GM12878 (cell line): ENCODE measurements around the gene TMEM138.

Experiments
- CHD2 ChIP-seq: IDR thresholded peaks from 2 replicates; pipeline ENCODE4 v1.6.1; 2011; ENCODE audit warnings: low read depth, low read length, improper control_type of control experiment, borderline replicate concordance
- NR2C1 ChIP-seq: fragments of 450-650 bp; IDR thresholded peaks from 2 replicates; pipeline ENCODE4 v1.6.1; 2017; ENCODE audit warnings: antibody characterized with exemption, mild to moderate bottlenecking, moderate library complexity
- PAX5 ChIP-seq: IDR thresholded peaks from 2 replicates; pipeline ENCODE4 v1.6.1; 2011; ENCODE audit warnings: low read depth, low read length, borderline replicate concordance
- POLR2AphosphoS5 ChIP-seq: IDR thresholded peaks from 2 replicates; pipeline ENCODE4 v1.6.1; 2011; ENCODE audit warnings: mild to moderate bottlenecking, low read length, inconsistent platforms
- SIN3A ChIP-seq: IDR thresholded peaks from 2 replicates; pipeline ENCODE4 v1.6.1; 2012; ENCODE audit warnings: low read depth, low read length, improper control_type of control experiment
- SIX5 ChIP-seq: IDR thresholded peaks from 2 replicates; pipeline ENCODE4 v1.6.1; 2011; ENCODE audit warnings: mild to moderate bottlenecking, low read depth, low read length, moderate library complexity; ENCODE audit not compliant: severe bottlenecking
- TF ChIP-seq, protein P1 (sequence below): IDR thresholded peaks from 2 replicates; pipeline ENCODE4 v1.6.1; 2011; ENCODE audit warnings: borderline replicate concordance, low read depth, mild to moderate bottlenecking, moderate library complexity, mixed read lengths, low read length; ENCODE audit not compliant: insufficient read depth; ENCODE audit errors: extremely low read length
- TF ChIP-seq, protein P2 (sequence below): IDR thresholded peaks from 2 replicates; pipeline ENCODE4 v1.6.1; 2012; ENCODE audit warnings: mild to moderate bottlenecking, low read depth, low read length
- TF ChIP-seq, protein P3 (sequence below), 3 experiments: IDR thresholded peaks in 2 of 3; conservative IDR thresholded peaks in 1 of 3; 2 replicates each; pipeline ENCODE4 v1.5.1; 2011; ENCODE audit warnings: low read depth in 3 of 3, low read length in 3 of 3, mild to moderate bottlenecking in 3 of 3, control low read depth in 2 of 3, moderate library complexity in 2 of 3, inconsistent platforms in 1 of 3, mixed read lengths in 1 of 3; ENCODE audit not compliant: control insufficient read depth in 2 of 3, insufficient read depth in 1 of 3; ENCODE audit errors: extremely low read depth in 1 of 3

DNA sequence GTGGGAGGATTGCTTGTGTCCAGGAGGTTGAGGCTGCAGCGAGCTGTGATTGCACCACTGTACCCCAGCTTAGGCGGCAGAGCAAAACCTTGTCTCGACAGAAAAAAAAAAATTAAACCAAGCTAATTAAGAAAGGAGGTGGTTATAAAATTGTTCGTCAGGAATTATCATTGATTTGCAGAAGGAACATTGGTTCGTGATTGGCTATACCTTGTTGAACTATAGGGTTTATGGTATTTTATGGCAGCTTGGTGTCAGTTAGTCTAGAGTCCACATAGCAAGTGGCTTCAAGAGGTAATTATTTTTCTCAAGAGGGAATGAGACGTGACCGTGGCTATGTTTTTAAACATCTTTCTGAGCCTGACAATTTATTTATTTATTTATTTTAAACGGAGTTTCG lies 18.7 kb downstream of the TMEM138 start:
- TF ChIP-seq SIN3A (no peak), PAX5 (no peak), POLR2AphosphoS5 (no peak), SIX5 (no peak), NR2C1 (no peak), CHD2 (no peak)
- TF ChIP-seq, protein P1, sequence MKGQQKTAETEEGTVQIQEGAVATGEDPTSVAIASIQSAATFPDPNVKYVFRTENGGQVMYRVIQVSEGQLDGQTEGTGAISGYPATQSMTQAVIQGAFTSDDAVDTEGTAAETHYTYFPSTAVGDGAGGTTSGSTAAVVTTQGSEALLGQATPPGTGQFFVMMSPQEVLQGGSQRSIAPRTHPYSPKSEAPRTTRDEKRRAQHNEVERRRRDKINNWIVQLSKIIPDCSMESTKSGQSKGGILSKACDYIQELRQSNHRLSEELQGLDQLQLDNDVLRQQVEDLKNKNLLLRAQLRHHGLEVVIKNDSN, result no peak
- TF ChIP-seq, protein P2, sequence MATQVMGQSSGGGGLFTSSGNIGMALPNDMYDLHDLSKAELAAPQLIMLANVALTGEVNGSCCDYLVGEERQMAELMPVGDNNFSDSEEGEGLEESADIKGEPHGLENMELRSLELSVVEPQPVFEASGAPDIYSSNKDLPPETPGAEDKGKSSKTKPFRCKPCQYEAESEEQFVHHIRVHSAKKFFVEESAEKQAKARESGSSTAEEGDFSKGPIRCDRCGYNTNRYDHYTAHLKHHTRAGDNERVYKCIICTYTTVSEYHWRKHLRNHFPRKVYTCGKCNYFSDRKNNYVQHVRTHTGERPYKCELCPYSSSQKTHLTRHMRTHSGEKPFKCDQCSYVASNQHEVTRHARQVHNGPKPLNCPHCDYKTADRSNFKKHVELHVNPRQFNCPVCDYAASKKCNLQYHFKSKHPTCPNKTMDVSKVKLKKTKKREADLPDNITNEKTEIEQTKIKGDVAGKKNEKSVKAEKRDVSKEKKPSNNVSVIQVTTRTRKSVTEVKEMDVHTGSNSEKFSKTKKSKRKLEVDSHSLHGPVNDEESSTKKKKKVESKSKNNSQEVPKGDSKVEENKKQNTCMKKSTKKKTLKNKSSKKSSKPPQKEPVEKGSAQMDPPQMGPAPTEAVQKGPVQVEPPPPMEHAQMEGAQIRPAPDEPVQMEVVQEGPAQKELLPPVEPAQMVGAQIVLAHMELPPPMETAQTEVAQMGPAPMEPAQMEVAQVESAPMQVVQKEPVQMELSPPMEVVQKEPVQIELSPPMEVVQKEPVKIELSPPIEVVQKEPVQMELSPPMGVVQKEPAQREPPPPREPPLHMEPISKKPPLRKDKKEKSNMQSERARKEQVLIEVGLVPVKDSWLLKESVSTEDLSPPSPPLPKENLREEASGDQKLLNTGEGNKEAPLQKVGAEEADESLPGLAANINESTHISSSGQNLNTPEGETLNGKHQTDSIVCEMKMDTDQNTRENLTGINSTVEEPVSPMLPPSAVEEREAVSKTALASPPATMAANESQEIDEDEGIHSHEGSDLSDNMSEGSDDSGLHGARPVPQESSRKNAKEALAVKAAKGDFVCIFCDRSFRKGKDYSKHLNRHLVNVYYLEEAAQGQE, result no peak
- TF ChIP-seq, protein P3, sequence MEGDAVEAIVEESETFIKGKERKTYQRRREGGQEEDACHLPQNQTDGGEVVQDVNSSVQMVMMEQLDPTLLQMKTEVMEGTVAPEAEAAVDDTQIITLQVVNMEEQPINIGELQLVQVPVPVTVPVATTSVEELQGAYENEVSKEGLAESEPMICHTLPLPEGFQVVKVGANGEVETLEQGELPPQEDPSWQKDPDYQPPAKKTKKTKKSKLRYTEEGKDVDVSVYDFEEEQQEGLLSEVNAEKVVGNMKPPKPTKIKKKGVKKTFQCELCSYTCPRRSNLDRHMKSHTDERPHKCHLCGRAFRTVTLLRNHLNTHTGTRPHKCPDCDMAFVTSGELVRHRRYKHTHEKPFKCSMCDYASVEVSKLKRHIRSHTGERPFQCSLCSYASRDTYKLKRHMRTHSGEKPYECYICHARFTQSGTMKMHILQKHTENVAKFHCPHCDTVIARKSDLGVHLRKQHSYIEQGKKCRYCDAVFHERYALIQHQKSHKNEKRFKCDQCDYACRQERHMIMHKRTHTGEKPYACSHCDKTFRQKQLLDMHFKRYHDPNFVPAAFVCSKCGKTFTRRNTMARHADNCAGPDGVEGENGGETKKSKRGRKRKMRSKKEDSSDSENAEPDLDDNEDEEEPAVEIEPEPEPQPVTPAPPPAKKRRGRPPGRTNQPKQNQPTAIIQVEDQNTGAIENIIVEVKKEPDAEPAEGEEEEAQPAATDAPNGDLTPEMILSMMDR (IDR thresholded peaks at IDR 0.05 in 2 of 3, conservative IDR thresholded peaks at IDR 0.05 in 1 of 3; ENCODE audit: control insufficient read depth in 2 of 3, extremely low read depth in 1 of 3, insufficient read depth in 1 of 3, low read depth in 3 of 3, low read length in 3 of 3), result no peak
